HUES48 (cell line): Measurements from ENCODE around the gene TMEM163.

Source experiments
- H3K27ac ChIP-seq: one replicate; pipeline ENCODE4 v1.7.0; 2013; ENCODE audit warnings: low read depth, low read length, inconsistent platforms
- H3K27me3 ChIP-seq: 2 replicates; pipeline ENCODE4 v1.6.1; 2013; ENCODE audit warnings: mild to moderate bottlenecking, low read length; ENCODE audit not compliant: control insufficient read depth, insufficient read depth
- H3K36me3 ChIP-seq: 2 replicates; pipeline ENCODE4 v1.6.1; 2013; ENCODE audit warnings: low read length; ENCODE audit not compliant: control insufficient read depth, insufficient read depth
- H3K4me1 ChIP-seq: 2 replicates; pipeline ENCODE4 v1.6.1; 2013; ENCODE audit warnings: mild to moderate bottlenecking, low read length; ENCODE audit not compliant: control insufficient read depth, insufficient read depth
- H3K4me3 ChIP-seq: 2 replicates; pipeline ENCODE4 v1.5.1; 2013; ENCODE audit warnings: mild to moderate bottlenecking, low read depth, low read length
- H3K9ac ChIP-seq: 2 replicates; pipeline ENCODE4 v1.6.1; 2013; ENCODE audit warnings: mild to moderate bottlenecking, low read depth, low read length, moderate library complexity
- H3K9me3 ChIP-seq: 2 replicates; pipeline ENCODE4 v1.6.1; 2013; ENCODE audit warnings: low read length; ENCODE audit not compliant: control insufficient read depth, insufficient read depth

The TMEM163 gene

DNA sequence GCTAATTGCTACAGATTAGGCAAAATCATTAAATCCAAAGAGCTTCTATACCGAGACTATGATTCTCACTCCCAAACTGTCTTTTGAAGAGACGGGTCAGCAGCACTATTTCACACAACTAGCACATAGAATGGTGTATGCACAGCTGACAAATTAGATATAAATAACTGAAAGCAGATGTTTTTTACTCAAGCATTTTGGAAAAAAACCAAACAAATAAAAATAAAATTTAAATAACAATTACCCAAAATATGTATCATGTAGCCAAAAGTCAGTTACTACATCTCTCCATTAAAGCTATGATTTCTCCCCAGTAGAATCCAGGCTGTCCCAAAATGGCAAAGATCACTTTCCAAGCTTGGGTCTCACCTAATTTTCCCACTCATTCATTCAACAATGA is 107.9 kb downstream of the TMEM163 start:
- no peak overlapping the region for H3K4me3 ChIP-seq
- H3K27ac ChIP-seq: no peak overlapping the region
- H3K9me3 ChIP-seq: peaks cover 6% of the 10 kb centered on the region; the same call in 1 of the 2 replicates
- H3K36me3 ChIP-seq: no peaks in the 10 kb centered on the region
- no peaks in the 10 kb centered on the region for H3K27me3 ChIP-seq
- no peaks in the 10 kb centered on the region; the same call in 1 of the 2 replicates for H3K4me1 ChIP-seq
- no peak overlapping the region for H3K9ac ChIP-seq

DNA sequence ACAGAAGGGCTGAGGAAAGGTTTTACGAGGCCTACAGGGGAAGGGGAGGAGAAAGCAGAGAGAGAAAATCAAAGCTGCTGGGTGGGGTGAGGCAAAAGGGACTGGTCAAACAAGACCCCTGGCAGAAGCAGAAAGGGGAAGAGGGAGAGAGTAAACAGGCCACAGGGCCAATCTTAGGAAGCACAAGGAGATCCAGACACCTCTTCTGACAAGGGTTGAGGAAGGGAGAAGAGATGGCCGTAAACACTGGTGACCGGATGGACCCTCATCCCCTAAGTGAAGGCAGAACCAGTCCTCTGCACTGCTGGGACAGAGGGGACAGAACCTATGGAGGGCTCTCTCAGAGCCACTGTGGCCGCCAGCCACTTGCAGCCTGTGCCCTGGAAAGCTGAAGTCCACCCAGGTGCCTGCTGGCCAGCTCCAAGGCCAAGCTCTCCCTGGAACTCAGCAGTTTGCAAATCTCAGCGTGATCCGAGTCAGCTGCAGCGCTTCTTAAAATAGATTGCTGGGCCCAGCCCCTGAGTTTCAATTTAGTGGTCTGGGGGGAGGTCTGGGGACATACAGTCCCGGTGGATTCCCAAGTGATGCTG is 108.8 kb downstream of the TMEM163 start:
- Histone ChIP-seq H3K27ac (no peak overlapping the region), H3K27me3 (no peaks in the 10 kb centered on the region), H3K4me1 (no peaks in the 10 kb centered on the region), H3K9me3 (peaks cover 6% of the 10 kb centered on the region; the same call in 1 of the 2 replicates), H3K4me3 (no peak overlapping the region), H3K36me3 (no peaks in the 10 kb centered on the region), H3K9ac (no peak overlapping the region)

DNA sequence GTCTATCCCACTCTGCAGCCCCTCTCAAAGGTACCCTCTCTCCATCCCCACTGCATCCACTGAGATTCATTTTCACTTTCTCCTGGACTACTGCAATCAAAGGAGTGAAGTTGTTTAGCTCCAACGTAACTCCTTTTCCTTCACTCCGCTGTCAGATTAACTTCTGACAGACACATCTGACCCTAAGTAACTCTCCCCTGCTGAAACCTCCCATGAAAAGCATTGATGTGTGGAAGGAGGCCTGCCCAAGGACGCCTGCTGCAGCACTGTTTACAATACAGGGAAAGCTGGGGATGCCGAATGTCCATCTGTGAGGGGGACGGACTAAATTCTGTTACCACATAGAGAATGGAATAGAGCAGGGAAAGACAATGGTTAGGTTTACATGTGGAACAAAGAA is 114.8 kb downstream of the TMEM163 start:
- no peak overlapping the region for H3K27ac ChIP-seq
- H3K4me3 ChIP-seq: no peak overlapping the region
- no peaks in the 10 kb centered on the region for H3K9me3 ChIP-seq
- no peaks in the 10 kb centered on the region for H3K4me1 ChIP-seq
- H3K36me3 ChIP-seq: no peaks in the 10 kb centered on the region
- no peak overlapping the region for H3K9ac ChIP-seq
- H3K27me3 ChIP-seq: no peaks in the 10 kb centered on the region

DNA sequence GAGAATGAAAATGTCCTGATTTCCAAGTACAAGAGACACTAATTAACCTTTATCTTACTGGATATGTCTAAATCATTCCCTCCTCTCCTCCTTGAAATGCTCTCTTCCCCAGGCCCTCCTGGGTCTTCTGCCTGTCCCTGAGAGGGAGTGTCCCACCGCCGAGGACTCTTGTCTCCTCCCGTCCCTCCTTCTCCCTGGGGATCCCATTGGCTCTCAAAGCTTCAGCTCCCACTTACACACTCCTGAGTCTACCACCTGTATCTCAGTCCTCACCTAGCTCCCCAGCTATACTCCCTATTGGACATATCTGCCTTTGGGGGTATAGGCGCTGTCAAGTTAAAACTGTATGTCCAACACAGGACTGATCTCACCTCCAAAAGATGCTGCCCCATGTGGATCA is 116.1 kb downstream of the TMEM163 start:
- no peaks in the 10 kb centered on the region for H3K36me3 ChIP-seq
- no peaks in the 10 kb centered on the region for H3K9me3 ChIP-seq
- H3K4me1 ChIP-seq: no peaks in the 10 kb centered on the region
- no peak overlapping the region for H3K27ac ChIP-seq
- H3K9ac ChIP-seq: no peak overlapping the region
- no peaks in the 10 kb centered on the region for H3K27me3 ChIP-seq
- H3K4me3 ChIP-seq: no peak overlapping the region

DNA sequence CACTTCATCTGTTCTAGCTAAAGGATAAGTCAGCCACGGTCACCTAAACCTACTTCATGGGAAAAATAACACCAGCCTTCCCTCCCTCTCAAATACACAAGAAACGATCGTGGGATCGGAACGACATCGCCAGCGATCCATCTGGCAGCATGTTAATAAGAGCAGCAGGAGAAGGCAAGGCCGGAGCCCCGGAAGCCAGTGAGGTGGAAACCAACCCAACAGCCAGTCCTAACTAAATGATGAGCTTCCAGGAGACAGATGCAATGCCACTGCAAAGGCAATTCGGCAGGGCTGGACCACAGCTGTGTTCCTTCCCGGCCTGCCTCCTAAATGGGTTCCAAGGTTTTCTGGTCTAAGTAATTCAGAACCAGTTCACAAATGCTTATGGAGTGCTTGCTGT is 117.5 kb downstream of the TMEM163 start:
- Histone ChIP-seq H3K4me3 (no peak overlapping the region), H3K27me3 (no peaks in the 10 kb centered on the region), H3K9me3 (no peaks in the 10 kb centered on the region), H3K27ac (no peak overlapping the region), H3K4me1 (no peaks in the 10 kb centered on the region), H3K9ac (no peak overlapping the region), H3K36me3 (no peaks in the 10 kb centered on the region)

DNA sequence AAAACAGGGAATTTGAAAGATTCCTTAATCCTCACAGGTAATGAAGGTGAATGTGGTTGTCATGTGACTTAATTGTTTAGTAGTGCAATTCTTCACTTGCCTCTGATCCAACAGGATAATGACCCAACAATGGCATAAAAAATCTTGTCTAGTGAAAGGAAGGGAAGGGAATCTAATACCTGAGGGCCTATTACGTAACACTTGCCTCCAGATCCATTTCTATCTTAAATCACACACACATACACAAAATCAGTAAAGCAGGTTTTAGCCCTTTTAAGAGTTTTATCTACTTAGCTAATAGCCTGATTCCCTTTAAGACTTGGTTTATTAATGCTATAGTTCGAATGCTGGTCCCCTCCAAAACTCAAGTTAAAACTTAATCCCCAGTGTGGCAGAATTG is 118.6 kb downstream of the TMEM163 start:
- H3K9ac ChIP-seq: no peak overlapping the region
- H3K4me1 ChIP-seq: no peaks in the 10 kb centered on the region
- H3K27me3 ChIP-seq: no peaks in the 10 kb centered on the region
- no peaks in the 10 kb centered on the region for H3K36me3 ChIP-seq
- H3K4me3 ChIP-seq: no peak overlapping the region
- H3K9me3 ChIP-seq: no peaks in the 10 kb centered on the region
- H3K27ac ChIP-seq: no peak overlapping the region

DNA sequence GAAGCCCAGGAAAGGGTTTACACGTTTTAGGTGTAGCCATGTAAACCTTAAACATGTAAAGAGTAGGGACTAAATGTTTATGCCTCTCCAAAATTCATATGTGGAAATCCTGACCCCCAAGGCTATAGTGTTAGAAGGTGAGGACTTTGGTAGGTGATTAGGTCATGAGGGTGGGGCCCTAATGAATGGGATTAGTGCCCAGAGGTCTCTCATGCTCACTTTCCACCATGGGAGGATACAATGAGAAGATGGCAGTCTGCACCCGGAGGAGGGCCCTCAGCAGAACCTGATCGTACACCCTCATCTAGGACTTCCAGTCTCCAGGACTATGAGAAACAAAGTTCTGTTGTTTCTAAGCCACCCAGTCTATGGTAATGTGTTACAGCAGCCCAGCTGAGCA is 119.6 kb downstream of the TMEM163 start:
- no peaks in the 10 kb centered on the region for H3K9me3 ChIP-seq

DNA sequence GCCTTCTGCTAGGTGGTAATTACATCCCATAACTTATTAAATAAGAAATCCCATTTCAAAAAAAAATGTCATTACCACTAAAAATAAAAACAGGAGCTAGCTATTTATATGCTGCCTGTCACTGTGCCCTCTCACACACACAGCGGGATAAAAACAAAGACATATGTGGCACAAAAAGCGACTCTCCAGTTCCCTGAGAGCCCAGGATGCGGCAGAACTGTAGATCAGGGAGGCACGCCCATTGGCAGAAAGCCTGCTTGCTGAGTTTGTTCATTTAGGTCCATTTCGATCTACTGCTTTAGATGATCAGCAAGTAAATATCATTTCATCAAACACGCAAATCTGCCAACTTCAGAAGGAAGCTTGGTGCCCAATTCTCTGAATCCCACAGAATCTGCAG is 124.4 kb downstream of the TMEM163 start:
- Histone ChIP-seq H3K4me3 (no peak overlapping the region), H3K9me3 (peaks cover 26% of the 10 kb centered on the region), H3K27me3 (no peaks in the 10 kb centered on the region), H3K36me3 (no peaks in the 10 kb centered on the region), H3K27ac (no peak overlapping the region), H3K9ac (no peak overlapping the region), H3K4me1 (peaks cover 20% of the 10 kb centered on the region)

More for the DNA sequence above, 119.6 kb downstream of the TMEM163 start:
- no peaks in the 10 kb centered on the region for H3K36me3 ChIP-seq
- no peak overlapping the region for H3K9ac ChIP-seq
- H3K4me1 ChIP-seq: no peaks in the 10 kb centered on the region
- no peak overlapping the region for H3K4me3 ChIP-seq
- H3K27ac ChIP-seq: no peak overlapping the region
- H3K27me3 ChIP-seq: no peaks in the 10 kb centered on the region

DNA sequence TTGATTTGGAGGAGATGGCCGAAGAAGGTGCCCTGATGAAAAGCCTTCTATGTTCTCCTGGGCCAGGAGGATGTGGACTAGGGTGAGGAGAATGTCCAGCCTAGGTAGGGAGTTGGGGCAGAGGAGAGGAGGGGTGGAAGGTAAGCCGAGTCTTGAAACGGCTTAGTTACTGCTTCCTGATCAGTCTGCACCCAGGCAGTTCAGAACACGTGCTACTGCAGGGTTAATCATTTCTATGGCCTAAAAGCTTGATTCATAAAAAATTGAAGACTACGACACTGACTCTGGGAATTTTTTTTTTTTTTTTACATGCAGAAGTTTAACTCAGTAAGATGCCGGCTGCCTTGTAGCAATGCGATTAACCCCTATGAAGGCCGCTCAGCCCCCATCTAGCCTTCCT is 125.3 kb downstream of the TMEM163 start:
- peaks cover 20% of the 10 kb centered on the region for H3K4me1 ChIP-seq
- no peaks in the 10 kb centered on the region for H3K36me3 ChIP-seq
- H3K9ac ChIP-seq: no peak overlapping the region
- no peaks in the 10 kb centered on the region for H3K27me3 ChIP-seq
- H3K4me3 ChIP-seq: no peak overlapping the region
- H3K27ac ChIP-seq: no peak overlapping the region
- peaks cover 26% of the 10 kb centered on the region for H3K9me3 ChIP-seq

DNA sequence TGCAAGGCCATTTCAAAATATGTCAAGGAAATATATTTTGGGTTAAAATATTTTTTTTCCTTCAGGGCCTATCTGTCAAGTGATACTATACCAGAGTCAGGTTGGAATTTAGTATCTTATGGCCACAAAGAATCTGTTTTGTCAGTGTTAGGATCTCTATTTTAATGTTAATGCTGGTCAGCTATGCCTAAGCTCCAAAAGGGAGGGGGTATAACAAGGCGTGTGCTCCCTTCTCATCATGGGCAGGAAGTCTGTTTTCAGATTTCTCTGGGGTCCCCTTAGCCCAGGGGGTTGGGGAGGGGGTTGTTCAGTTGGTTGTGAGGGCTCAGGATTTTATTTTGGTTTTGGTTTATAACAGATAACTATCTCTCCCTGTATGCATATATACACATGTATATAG is 126.4 kb downstream of the TMEM163 start:
- Histone ChIP-seq H3K27ac (no peak overlapping the region), H3K27me3 (no peaks in the 10 kb centered on the region), H3K4me1 (peaks cover 20% of the 10 kb centered on the region), H3K9ac (no peak overlapping the region), H3K4me3 (peak overlapping the region; percentile 27; the same call in 1 of the 2 replicates), H3K36me3 (no peaks in the 10 kb centered on the region), H3K9me3 (peaks cover 30% of the 10 kb centered on the region)

DNA sequence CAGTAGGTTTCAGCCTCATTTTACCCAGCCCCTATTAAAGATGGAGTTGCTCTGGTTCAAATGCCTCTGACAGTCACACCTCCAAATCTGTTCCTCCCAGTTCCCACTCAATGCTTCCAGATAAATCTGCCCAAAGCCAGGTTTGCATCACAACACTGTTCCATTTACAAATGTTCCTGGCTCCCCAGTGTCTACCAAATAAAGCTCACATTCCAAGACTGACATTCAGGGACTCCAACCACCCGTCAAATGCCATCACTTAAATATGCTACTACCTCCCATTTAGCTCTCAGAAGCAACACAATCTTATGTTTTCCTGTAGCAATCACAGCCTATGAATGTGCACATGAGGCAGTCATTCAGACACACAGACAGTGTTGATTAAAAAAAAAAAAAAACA is 127.3 kb downstream of the TMEM163 start:
- no peak overlapping the region for H3K4me3 ChIP-seq

More for the DNA sequence above, 127.3 kb downstream of the TMEM163 start:
- Histone ChIP-seq H3K4me1 (peaks cover 20% of the 10 kb centered on the region), H3K27ac (no peak overlapping the region), H3K9me3 (peaks cover 30% of the 10 kb centered on the region), H3K9ac (no peak overlapping the region), H3K27me3 (no peaks in the 10 kb centered on the region), H3K36me3 (no peaks in the 10 kb centered on the region)
